Fibroblast of villous mesenchyme (primary cell): ENCODE data around the gene PCDH9. TPM values are rescaled to one million over a fixed set of nuclear protein-coding genes. Genes with fewer than 3 reads are reported as not detected.
A peak's percentile ranks its signal among the peaks of the same experiment; 100 is the strongest.

Source experiments
- DNase-seq: peaks from one replicate; pipeline ENCODE4 v3.0.0-alpha.2; 2010; ENCODE audit warnings: low read depth
- H3K4me3 ChIP-seq: 2 replicates; pipeline ENCODE4 v1.5.1; 2011; ENCODE audit warnings: low read depth, mild to moderate bottlenecking, low read length
- CTCF ChIP-seq: IDR thresholded peaks from 2 replicates; pipeline ENCODE4 v1.5.1; 2012; ENCODE audit warnings: low read depth, mild to moderate bottlenecking, low read length; ENCODE audit not compliant: insufficient read depth
- total RNA-seq: library from RNA; depleted of rRNA; stranded (reverse); fragments of >200 nt; gene quantifications from 2 replicates; pipeline ENCODE4 v1.2.3, GENCODE V29; 2012

PCDH9 gene
- total RNA-seq, 1 donor = 9.9 TPM

GRCh38 chr13:66948910-66949309, 281.2 kb downstream of the PCDH9 start:
- no peak for DNase-seq
- H3K4me3 ChIP-seq = no peak overlapping the region
- no peak for TF ChIP-seq CTCF

- no peak for DNase-seq
- no peak for TF ChIP-seq CTCF
- H3K4me3 ChIP-seq = no peak overlapping the region
Measured at GRCh38 chr13:66943530-66943929, 286.6 kb downstream of the PCDH9 start.

GRCh38 chr13:66940113-66940512, 290.0 kb downstream of the PCDH9 start:
- DNase-seq = peak; percentile 51
- no peak overlapping the region for H3K4me3 ChIP-seq
- TF ChIP-seq CTCF = no peak

- H3K4me3 ChIP-seq = no peak overlapping the region
- TF ChIP-seq CTCF = no peak
- no peak for DNase-seq
Measured at GRCh38 chr13:66937423-66937822, 292.7 kb downstream of the PCDH9 start.

- no peak for DNase-seq
- H3K4me3 ChIP-seq = no peak overlapping the region
- no peak for TF ChIP-seq CTCF
Measured at GRCh38 chr13:66933994-66934393, 296.1 kb downstream of the PCDH9 start.

- no peak for DNase-seq
- TF ChIP-seq CTCF = no peak
- H3K4me3 ChIP-seq = no peak overlapping the region
Measured at GRCh38 chr13:66933527-66933926, 296.6 kb downstream of the PCDH9 start.

GRCh38 chr13:66927562-66927961, 302.6 kb downstream of the PCDH9 start:
- H3K4me3 ChIP-seq = no peak overlapping the region
- DNase-seq = no peak
- no peak for TF ChIP-seq CTCF
